ENCODE results near the gene ZEB1.

Gene ZEB1

GRCh38 chr10:31399171-31399570, 80.2 kb downstream of the ZEB1 start:
- Histone ChIP-seq H3K36me3 (replicated peaks in 1 of 2; ENCODE audit: control insufficient read depth in 2 of 2, insufficient read depth in 2 of 2, low read length in 2 of 2) (no peaks in the 10 kb centered on the region), H2BK120ac (ENCODE audit: low read depth, low read length) (no peak overlapping the region), H3K27me3 (ENCODE audit: control insufficient read depth in 3 of 3, insufficient read depth in 3 of 3, low read depth in 1 of 3, low read length in 3 of 3) (no peaks in the 10 kb centered on the region), H2AFZ (ENCODE audit: low read length) (no peak overlapping the region), H3K27ac (replicated peaks; ENCODE audit: low read length) (no peak overlapping the region), H2BK5ac (ENCODE audit: low read length) (no peak overlapping the region), H3K4ac (ENCODE audit: low read length) (no peak overlapping the region), H3K79me1 (ENCODE audit: low read depth, low read length) (peaks cover 2% of the 10 kb centered on the region), H2AK5ac (ENCODE audit: low read depth, low read length) (no peak overlapping the region), H4K91ac (ENCODE audit: low read depth, low read length, poor library complexity) (no peak overlapping the region), H3K14ac (ENCODE audit: low read length) (no peak overlapping the region), H2BK15ac (ENCODE audit: low read length) (no peak overlapping the region), H3K4me2 (ENCODE audit: insufficient read depth, low read length, poor library complexity, severe bottlenecking) (no peak overlapping the region), H4K8ac (ENCODE audit: low read depth, low read length) (no peak overlapping the region), H3K4me3 (ENCODE audit: low read length in 2 of 2) (no peak overlapping the region), H3K9ac (ENCODE audit: low read depth, low read length, poor library complexity) (no peak overlapping the region), H3K23ac (ENCODE audit: low read depth, low read length, poor library complexity) (no peak overlapping the region), H3K4me1 (ENCODE audit: control insufficient read depth in 2 of 2, insufficient read depth in 1 of 2, low read depth in 1 of 2, low read length in 2 of 2) (peaks cover 0 to 2% of the 10 kb centered on the region in 2 donors), H3K18ac (ENCODE audit: low read length) (no peak overlapping the region), H3K9me3 (replicated peaks in 1 of 2; ENCODE audit: control insufficient read depth in 2 of 2, insufficient read depth in 1 of 2, low read depth in 1 of 2, low read length in 2 of 2) (no peaks in the 10 kb centered on the region), H2BK12ac (ENCODE audit: low read length) (no peak overlapping the region)
- no peak for DNase-seq (ENCODE audit: low spot score)
- no CpG with 5 or more reads among the region's 5 CpGs for WGBS, 2 donors (ENCODE audit: extremely low coverage in 2 of 2, insufficient read length in 2 of 2, insufficient replicate concordance in 1 of 2)

GRCh38 chr10:31399631-31400030, 80.6 kb downstream of the ZEB1 start:
- no peak overlapping the region for H3K14ac ChIP-seq (ENCODE audit: low read length)
- H3K27me3 ChIP-seq (ENCODE audit: control insufficient read depth in 3 of 3, insufficient read depth in 3 of 3, low read depth in 1 of 3, low read length in 3 of 3): no peaks in the 10 kb centered on the region
- H2BK15ac ChIP-seq (ENCODE audit: low read length): no peak overlapping the region
- H4K8ac ChIP-seq (ENCODE audit: low read depth, low read length): no peak overlapping the region
- DNase-seq (ENCODE audit: low spot score): no peak
- no peak overlapping the region for H2AFZ ChIP-seq (ENCODE audit: low read length)
- no peak overlapping the region for H2AK5ac ChIP-seq (ENCODE audit: low read depth, low read length)
- H3K36me3 ChIP-seq (replicated peaks in 1 of 2; ENCODE audit: control insufficient read depth in 2 of 2, insufficient read depth in 2 of 2, low read length in 2 of 2): no peaks in the 10 kb centered on the region
- H2BK120ac ChIP-seq (ENCODE audit: low read depth, low read length): no peak overlapping the region
- H2BK12ac ChIP-seq (ENCODE audit: low read length): no peak overlapping the region
- no peak overlapping the region for H3K27ac ChIP-seq (replicated peaks; ENCODE audit: low read length)
- no peak overlapping the region for H4K91ac ChIP-seq (ENCODE audit: low read depth, low read length, poor library complexity)
- peaks cover 2% of the 10 kb centered on the region for H3K79me1 ChIP-seq (ENCODE audit: low read depth, low read length)
- no peak overlapping the region for H3K4me2 ChIP-seq (ENCODE audit: insufficient read depth, low read length, poor library complexity, severe bottlenecking)
- H3K4me3 ChIP-seq (ENCODE audit: low read length in 2 of 2): no peak overlapping the region
- no peak overlapping the region for H3K4ac ChIP-seq (ENCODE audit: low read length)
- H2BK5ac ChIP-seq (ENCODE audit: low read length): no peak overlapping the region
- H3K18ac ChIP-seq (ENCODE audit: low read length): no peak overlapping the region
- peaks cover 0 to 2% of the 10 kb centered on the region in 2 donors for H3K4me1 ChIP-seq (ENCODE audit: control insufficient read depth in 2 of 2, insufficient read depth in 1 of 2, low read depth in 1 of 2, low read length in 2 of 2)
- no peak overlapping the region for H3K9ac ChIP-seq (ENCODE audit: low read depth, low read length, poor library complexity)
- H3K23ac ChIP-seq (ENCODE audit: low read depth, low read length, poor library complexity): no peak overlapping the region
- no peaks in the 10 kb centered on the region for H3K9me3 ChIP-seq (replicated peaks in 1 of 2; ENCODE audit: control insufficient read depth in 2 of 2, insufficient read depth in 1 of 2, low read depth in 1 of 2, low read length in 2 of 2)

GRCh38 chr10:31401287-31401686, 82.3 kb downstream of the ZEB1 start:
- H2AFZ ChIP-seq (ENCODE audit: low read length): no peak overlapping the region
- no peak overlapping the region for H2BK5ac ChIP-seq (ENCODE audit: low read length)
- H3K4me1 ChIP-seq (ENCODE audit: control insufficient read depth in 2 of 2, insufficient read depth in 1 of 2, low read depth in 1 of 2, low read length in 2 of 2): peaks cover 0 to 2% of the 10 kb centered on the region in 2 donors
- no peak overlapping the region for H2BK12ac ChIP-seq (ENCODE audit: low read length)
- H3K27me3 ChIP-seq (ENCODE audit: control insufficient read depth in 3 of 3, insufficient read depth in 3 of 3, low read depth in 1 of 3, low read length in 3 of 3): no peaks in the 10 kb centered on the region
- H3K9me3 ChIP-seq (replicated peaks in 1 of 2; ENCODE audit: control insufficient read depth in 2 of 2, insufficient read depth in 1 of 2, low read depth in 1 of 2, low read length in 2 of 2): no peaks in the 10 kb centered on the region
- no peak overlapping the region for H3K4me3 ChIP-seq (ENCODE audit: low read length in 2 of 2)
- H2BK120ac ChIP-seq (ENCODE audit: low read depth, low read length): no peak overlapping the region
- no peak overlapping the region for H3K9ac ChIP-seq (ENCODE audit: low read depth, low read length, poor library complexity)
- H2BK15ac ChIP-seq (ENCODE audit: low read length): no peak overlapping the region
- H3K18ac ChIP-seq (ENCODE audit: low read length): no peak overlapping the region
- no peaks in the 10 kb centered on the region for H3K36me3 ChIP-seq (replicated peaks in 1 of 2; ENCODE audit: control insufficient read depth in 2 of 2, insufficient read depth in 2 of 2, low read length in 2 of 2)
- DNase-seq (ENCODE audit: low spot score): no peak
- H3K4me2 ChIP-seq (ENCODE audit: insufficient read depth, low read length, poor library complexity, severe bottlenecking): no peak overlapping the region
- no peak overlapping the region for H4K91ac ChIP-seq (ENCODE audit: low read depth, low read length, poor library complexity)
- H3K14ac ChIP-seq (ENCODE audit: low read length): no peak overlapping the region
- H4K8ac ChIP-seq (ENCODE audit: low read depth, low read length): no peak overlapping the region
- no peak overlapping the region for H3K4ac ChIP-seq (ENCODE audit: low read length)
- peaks cover 2% of the 10 kb centered on the region for H3K79me1 ChIP-seq (ENCODE audit: low read depth, low read length)
- H2AK5ac ChIP-seq (ENCODE audit: low read depth, low read length): no peak overlapping the region
- H3K27ac ChIP-seq (replicated peaks; ENCODE audit: low read length): no peak overlapping the region
- no peak overlapping the region for H3K23ac ChIP-seq (ENCODE audit: low read depth, low read length, poor library complexity)
- no CpG with 5 or more reads among the region's 3 CpGs for WGBS, 2 donors (ENCODE audit: extremely low coverage in 2 of 2, insufficient read length in 2 of 2, insufficient replicate concordance in 1 of 2)

DNA sequence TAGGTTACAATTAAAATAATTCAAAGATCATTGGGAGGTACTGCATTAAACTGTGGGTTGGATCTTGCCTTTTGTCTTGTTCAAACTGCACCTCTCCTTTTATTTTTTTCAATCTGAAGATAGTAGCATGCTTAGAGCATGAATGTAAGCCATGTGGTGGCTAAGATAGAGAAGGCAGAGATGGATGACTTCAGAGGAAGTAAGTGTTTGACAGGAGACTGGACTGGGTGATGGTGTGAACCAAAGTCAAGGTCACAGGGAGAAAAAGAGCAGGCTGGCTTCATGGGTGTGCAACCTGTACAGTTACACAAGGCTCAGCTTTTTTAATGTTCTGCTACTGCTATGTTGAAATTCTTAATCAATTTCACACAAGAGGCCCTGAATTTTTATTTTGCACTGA, 85.6 kb downstream of the ZEB1 start:
- H3K36me3 ChIP-seq (replicated peaks in 1 of 2; ENCODE audit: control insufficient read depth in 2 of 2, insufficient read depth in 2 of 2, low read length in 2 of 2): no peaks in the 10 kb centered on the region
- DNase-seq (ENCODE audit: low spot score): no peak
- no peak overlapping the region for H3K9ac ChIP-seq (ENCODE audit: low read depth, low read length, poor library complexity)
- peaks cover 0 to 2% of the 10 kb centered on the region in 2 donors for H3K4me1 ChIP-seq (ENCODE audit: control insufficient read depth in 2 of 2, insufficient read depth in 1 of 2, low read depth in 1 of 2, low read length in 2 of 2)
- H3K27me3 ChIP-seq (ENCODE audit: control insufficient read depth in 3 of 3, insufficient read depth in 3 of 3, low read depth in 1 of 3, low read length in 3 of 3): no peaks in the 10 kb centered on the region
- H2AK5ac ChIP-seq (ENCODE audit: low read depth, low read length): no peak overlapping the region
- no peaks in the 10 kb centered on the region for H3K79me1 ChIP-seq (ENCODE audit: low read depth, low read length)
- no peak overlapping the region for H3K4ac ChIP-seq (ENCODE audit: low read length)
- H2BK12ac ChIP-seq (ENCODE audit: low read length): no peak overlapping the region
- H3K4me3 ChIP-seq (ENCODE audit: low read length in 2 of 2): no peak overlapping the region
- H4K8ac ChIP-seq (ENCODE audit: low read depth, low read length): no peak overlapping the region
- H2BK5ac ChIP-seq (ENCODE audit: low read length): no peak overlapping the region
- no peak overlapping the region for H3K14ac ChIP-seq (ENCODE audit: low read length)
- no peak overlapping the region for H3K23ac ChIP-seq (ENCODE audit: low read depth, low read length, poor library complexity)
- no peak overlapping the region for H3K27ac ChIP-seq (replicated peaks; ENCODE audit: low read length)
- H2AFZ ChIP-seq (ENCODE audit: low read length): no peak overlapping the region
- H4K91ac ChIP-seq (ENCODE audit: low read depth, low read length, poor library complexity): no peak overlapping the region
- no peak overlapping the region for H2BK120ac ChIP-seq (ENCODE audit: low read depth, low read length)
- no peaks in the 10 kb centered on the region for H3K9me3 ChIP-seq (replicated peaks in 1 of 2; ENCODE audit: control insufficient read depth in 2 of 2, insufficient read depth in 1 of 2, low read depth in 1 of 2, low read length in 2 of 2)
- no peak overlapping the region for H3K4me2 ChIP-seq (ENCODE audit: insufficient read depth, low read length, poor library complexity, severe bottlenecking)
- H2BK15ac ChIP-seq (ENCODE audit: low read length): no peak overlapping the region
- H3K18ac ChIP-seq (ENCODE audit: low read length): no peak overlapping the region
